SU-DHL-6 (cell line): Measurements from ENCODE around the gene TMEM116.

ENCODE experiments used
- CTCF ChIP-seq: fragments of 200-600 bp; sonication (generic); IDR thresholded peaks from one replicate; pipeline ENCODE4 v1.5.1; 2017; ENCODE audit warnings: antibody characterized with exemption, mild to moderate bottlenecking, low read length, moderate library complexity; ENCODE audit not compliant: insufficient read depth, poor library complexity, severe bottlenecking
- EZH2phosphoT487 ChIP-seq: fragments of 200-600 bp; sonication (generic), shearing (Covaris generic); conservative IDR thresholded peaks from 2 replicates; pipeline ENCODE4 v1.6.1; 2018; ENCODE audit warnings: mild to moderate bottlenecking, antibody characterized with exemption, low read length, moderate library complexity, mixed read lengths

GRCh38 chr12:111975161-111975931 lies 37.6 kb downstream of the TMEM116 start:
- TF ChIP-seq CTCF (no peak), EZH2phosphoT487 (no peak)
